ENCODE measurements around the gene MED12L. TPM values are rescaled to one million over a fixed set of nuclear protein-coding genes. Genes with fewer than 3 reads are reported as not detected.

MED12L gene
- total RNA-seq, 1 experiment from 2014 or later, result 6.4 TPM

DNA sequence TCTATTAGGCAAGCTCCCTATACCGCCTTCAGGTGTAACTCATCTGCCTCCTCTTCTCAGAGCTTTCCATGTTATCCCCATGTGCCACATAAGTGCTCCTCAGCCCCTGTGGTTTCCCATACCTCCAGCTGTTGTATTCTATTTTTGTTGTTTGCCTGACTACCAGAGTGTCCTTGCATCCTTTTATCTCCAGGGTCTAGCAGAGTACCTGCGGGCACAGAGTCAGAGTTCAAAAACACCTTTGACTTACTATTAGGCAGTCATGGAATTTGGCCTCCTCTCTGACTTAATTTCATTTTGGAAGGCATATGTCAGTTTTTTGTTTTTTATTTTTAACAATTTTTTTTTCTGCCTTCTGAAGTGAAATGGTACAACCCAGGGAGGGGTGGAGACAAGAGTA lies 224.1 kb downstream of the MED12L start (continued):
- TF ChIP-seq REST (IDR thresholded peaks at IDR 0.05; ENCODE audit: low read depth) (no peak), EZH2 (IDR thresholded peaks at IDR 0.05) (no peak), ELF1 (IDR thresholded peaks at IDR 0.05; ENCODE audit: borderline replicate concordance, low read depth) (no peak), ZBTB33 (IDR thresholded peaks at IDR 0.05; ENCODE audit: extremely low read depth, insufficient replicate concordance, low read length) (no peak), JUND (IDR thresholded peaks at IDR 0.05) (no peak), ATF3 (IDR thresholded peaks at IDR 0.05) (no peak)

- no peak for ATAC-seq
- Histone ChIP-seq H3K27me3 (ENCODE audit: insufficient read depth, low read length) (no peaks in the 10 kb centered on the region), H3K4me1 (ENCODE audit: control insufficient read depth in 1 of 2, insufficient read depth in 2 of 2, low read length in 2 of 2) (peaks cover 30 to 48% of the 10 kb centered on the region in 2 experiments), H4K20me1 (ENCODE audit: insufficient read depth) (no peaks in the 10 kb centered on the region), H3K4me2 (ENCODE audit: low read length) (no peak overlapping the region), H3K9me3 (ENCODE audit: control insufficient read depth in 1 of 2, insufficient read depth in 1 of 2, low read depth in 1 of 2, low read length in 2 of 2) (no peaks in the 10 kb centered on the region), H3K9me2 (ENCODE audit: insufficient read depth) (no peaks in the 10 kb centered on the region), H3K79me2 (ENCODE audit: insufficient read depth, low read length) (no peaks in the 10 kb centered on the region), H3K9ac (ENCODE audit: low read length) (no peak overlapping the region), H2AFZ (ENCODE audit: low read depth, low read length, poor library complexity, severe bottlenecking) (no peak overlapping the region), H3K27ac (ENCODE audit: low read depth, low read length) (no peak overlapping the region), H3K4me3 (replicated peaks in 1 of 2; ENCODE audit: low read depth in 1 of 2, low read length in 2 of 2) (no peak overlapping the region), H3K36me3 (ENCODE audit: control insufficient read depth in 1 of 2, insufficient read depth in 2 of 2, low read length in 2 of 2) (no peaks in the 10 kb centered on the region)
- ChIA-PET CTCF (interaction anchor here (0.5 to 0.6 kb wide), 2 partner anchors 15 to 26 kb away, joined by 3 read pairs; no protein-coding TSS in a partner anchor), POLR2A (no interaction called here), RAD21 (ENCODE audit: low non-redundant PET in 1 of 2, low total read pairs in 2 of 2, uncharacterized antibody in 2 of 2, unreplicated experiment in 2 of 2) (no interaction called here)
- TF ChIP-seq EZH2 (IDR thresholded peaks at IDR 0.05) (no peak), POLR2AphosphoS5 (IDR thresholded peaks at IDR 0.05; ENCODE audit: low read depth, low read length) (no peak)
- intact Hi-C loops (cut with micrococcal nuclease), result no loop called here
- no peak for DNase-seq (ENCODE audit: low read depth, low spot score)
- no TSS peak for BruUV-seq (replicated peaks)
These were observed 227.5 kb downstream of the MED12L start for GRCh38 chr3:151312972-151313371.
